GM12801 (cell line): ENCODE results near the gene MYL10.

Experiments
- TF ChIP-seq, protein P1 (sequence below): IDR thresholded peaks from one replicate; pipeline ENCODE4 v1.5.1; 2011; ENCODE audit warnings: control low read depth; ENCODE audit not compliant: insufficient read length; ENCODE audit errors: extremely low read depth

The MYL10 gene

DNA sequence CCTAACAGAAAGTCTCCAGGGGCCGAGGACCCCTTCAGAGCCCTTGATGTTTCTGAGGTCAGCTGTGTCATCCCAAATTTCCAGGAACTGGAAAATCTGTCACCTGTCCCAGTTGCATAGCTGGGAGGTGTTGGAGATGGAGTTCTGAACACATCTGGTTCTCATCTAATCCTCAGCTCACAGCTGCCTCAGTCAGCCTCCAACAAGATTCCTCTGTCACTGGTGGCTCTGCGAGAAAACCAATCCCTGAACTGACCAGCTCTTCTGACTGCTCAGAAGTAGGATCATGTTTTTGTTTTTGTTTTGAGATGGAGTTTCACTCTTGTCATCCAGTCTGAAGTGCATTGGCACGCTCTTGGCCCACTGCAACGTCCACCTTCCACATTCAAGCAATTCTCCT, 37.6 kb upstream of the MYL10 start:
- TF ChIP-seq, protein P1, sequence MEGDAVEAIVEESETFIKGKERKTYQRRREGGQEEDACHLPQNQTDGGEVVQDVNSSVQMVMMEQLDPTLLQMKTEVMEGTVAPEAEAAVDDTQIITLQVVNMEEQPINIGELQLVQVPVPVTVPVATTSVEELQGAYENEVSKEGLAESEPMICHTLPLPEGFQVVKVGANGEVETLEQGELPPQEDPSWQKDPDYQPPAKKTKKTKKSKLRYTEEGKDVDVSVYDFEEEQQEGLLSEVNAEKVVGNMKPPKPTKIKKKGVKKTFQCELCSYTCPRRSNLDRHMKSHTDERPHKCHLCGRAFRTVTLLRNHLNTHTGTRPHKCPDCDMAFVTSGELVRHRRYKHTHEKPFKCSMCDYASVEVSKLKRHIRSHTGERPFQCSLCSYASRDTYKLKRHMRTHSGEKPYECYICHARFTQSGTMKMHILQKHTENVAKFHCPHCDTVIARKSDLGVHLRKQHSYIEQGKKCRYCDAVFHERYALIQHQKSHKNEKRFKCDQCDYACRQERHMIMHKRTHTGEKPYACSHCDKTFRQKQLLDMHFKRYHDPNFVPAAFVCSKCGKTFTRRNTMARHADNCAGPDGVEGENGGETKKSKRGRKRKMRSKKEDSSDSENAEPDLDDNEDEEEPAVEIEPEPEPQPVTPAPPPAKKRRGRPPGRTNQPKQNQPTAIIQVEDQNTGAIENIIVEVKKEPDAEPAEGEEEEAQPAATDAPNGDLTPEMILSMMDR, result no peak

DNA sequence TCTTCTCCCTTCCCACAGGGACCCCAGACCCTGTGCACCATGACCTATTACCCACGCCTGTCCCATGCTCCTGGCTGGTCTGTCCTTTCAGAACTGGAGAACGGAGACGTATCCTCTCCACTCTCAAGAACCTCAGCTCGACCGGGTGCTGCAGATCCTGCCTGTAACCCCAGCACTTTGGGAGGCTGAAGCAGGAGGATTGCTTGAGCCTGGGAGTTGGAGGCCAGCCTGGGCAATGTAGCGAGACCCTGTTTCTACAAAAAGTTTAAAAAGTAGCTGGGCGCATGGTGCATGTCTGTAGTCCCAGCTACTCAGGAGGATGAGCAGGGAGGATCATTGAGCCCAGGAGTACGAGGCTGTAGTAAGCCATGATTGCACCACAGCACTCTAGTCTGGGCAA, 37.2 kb upstream of the MYL10 start:
- TF ChIP-seq, protein P1, result no peak

DNA sequence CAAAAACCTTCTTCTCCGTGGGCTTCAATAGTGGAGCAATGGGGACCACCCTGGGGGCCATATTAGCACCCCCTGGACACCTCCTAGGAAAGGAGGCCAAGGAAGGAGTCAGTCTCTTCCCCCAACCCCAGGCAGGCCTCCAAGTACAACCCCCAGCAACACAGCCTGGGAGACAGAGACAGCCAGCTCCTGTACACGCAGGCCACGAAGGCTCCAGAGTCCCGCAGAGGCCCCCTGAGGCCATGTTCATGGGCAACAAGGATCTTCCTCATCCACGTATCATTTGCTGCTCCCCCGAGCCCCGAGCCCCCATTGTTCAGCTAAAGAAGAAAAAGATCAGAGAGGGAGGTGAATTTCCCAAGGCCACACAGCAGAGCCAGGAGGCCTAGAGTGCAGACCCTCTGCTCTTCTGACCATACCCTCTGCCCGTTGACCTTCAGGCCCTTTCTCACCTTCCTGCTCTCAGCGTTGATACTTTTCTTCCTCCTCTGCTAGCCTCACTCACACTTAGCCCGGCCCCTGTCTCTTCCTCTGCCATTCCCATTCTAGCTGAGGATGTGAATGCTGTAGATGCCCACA, 35.9 kb upstream of the MYL10 start:
- TF ChIP-seq, protein P1, result no peak

GRCh38 chr7:101664436-101664835, 35.3 kb upstream of the MYL10 start:
- TF ChIP-seq, protein P1, result no peak

DNA sequence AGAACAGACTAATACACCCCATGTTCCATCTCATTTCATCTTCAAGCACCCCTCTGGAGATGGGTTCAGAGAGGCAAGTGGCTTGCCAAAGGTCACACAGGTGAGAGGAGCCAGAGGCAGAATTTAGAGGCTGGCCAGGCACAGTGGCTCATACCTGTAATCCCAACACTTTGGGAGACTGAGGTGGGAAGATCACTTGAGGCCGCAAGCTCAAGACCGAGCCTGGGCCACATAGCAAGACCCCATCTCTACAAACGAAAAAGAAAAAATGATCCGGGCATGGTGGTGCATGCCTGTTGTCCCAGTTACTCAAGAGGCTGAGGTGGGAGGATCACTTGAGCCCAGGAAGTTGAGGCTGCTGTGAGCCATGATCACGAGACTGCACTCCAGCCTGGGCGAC, 34.7 kb upstream of the MYL10 start:
- TF ChIP-seq, protein P1, result no peak

GRCh38 chr7:101662447-101662998, 33.4 kb upstream of the MYL10 start:
- TF ChIP-seq, protein P1, result no peak

DNA sequence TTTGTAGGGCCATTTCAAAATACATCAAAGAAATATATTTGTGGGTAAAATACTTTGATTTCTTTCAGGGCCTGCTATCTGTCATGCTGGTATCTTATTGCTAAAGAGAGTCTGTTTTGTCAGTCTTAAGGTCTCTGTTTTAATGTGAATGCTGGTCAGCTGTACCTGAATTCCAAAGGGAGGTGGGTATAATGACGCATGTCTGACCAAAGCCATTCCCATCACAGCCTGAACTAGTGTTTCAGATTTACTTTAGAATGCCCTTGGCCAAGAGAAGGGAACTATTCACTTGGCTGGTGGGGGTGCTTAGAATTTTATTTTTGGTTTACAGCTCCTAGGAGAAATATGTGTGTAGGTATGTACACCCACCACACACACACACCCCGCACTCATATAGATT, 30.6 kb upstream of the MYL10 start:
- TF ChIP-seq, protein P1, result no peak
